Esophagus muscularis mucosa (tissue), 3 donors: ENCODE results near the gene OSBP2.

ENCODE experiments used
- POLR2A ChIP-seq: fragments of 450-650 bp; IDR thresholded peaks from one replicate; pipeline ENCODE4 v1.6.1; 2017; ENCODE audit warnings: antibody characterized with exemption, moderate library complexity, mild to moderate bottlenecking, low read depth
- POLR2AphosphoS5 ChIP-seq, 2 donors: sonication (generic); formaldehyde crosslinking; IDR thresholded peaks; one replicate each; pipeline ENCODE4 v1.6.1; 2017; ENCODE audit warnings: antibody characterized with exemption in 2 of 2
- TF ChIP-seq, protein P1 (sequence below), 3 experiments: fragments of 200-600 bp in 2 of 3; fragments of 450-650 bp in 1 of 3; sonication (generic) in 2 of 3; IDR thresholded peaks; one replicate each; pipeline ENCODE4 v1.5.1; 2017 to 2019; ENCODE audit warnings: antibody characterized with exemption in 3 of 3, mild to moderate bottlenecking in 2 of 3, moderate library complexity in 1 of 3

DNA sequence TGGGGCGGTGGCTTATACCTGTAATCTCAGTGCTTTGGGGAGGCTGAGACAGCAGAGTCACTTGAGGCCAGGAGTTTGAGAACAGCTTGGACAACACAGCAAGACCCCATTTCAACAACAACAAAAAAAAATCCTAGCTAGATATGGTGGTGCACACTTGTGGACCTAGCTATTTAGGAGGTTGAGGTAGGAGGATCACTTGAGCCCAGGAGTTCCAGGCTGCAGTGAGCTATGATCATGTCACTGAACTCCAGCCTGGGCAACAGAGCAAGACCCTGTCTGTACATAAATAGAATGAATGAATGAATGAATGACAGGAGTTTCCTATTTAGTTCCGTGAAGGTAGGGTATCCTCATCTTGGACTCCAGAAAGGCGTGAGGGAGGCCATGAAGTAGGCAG, 107.0 kb downstream of the OSBP2 start:
- TF ChIP-seq, protein P1, sequence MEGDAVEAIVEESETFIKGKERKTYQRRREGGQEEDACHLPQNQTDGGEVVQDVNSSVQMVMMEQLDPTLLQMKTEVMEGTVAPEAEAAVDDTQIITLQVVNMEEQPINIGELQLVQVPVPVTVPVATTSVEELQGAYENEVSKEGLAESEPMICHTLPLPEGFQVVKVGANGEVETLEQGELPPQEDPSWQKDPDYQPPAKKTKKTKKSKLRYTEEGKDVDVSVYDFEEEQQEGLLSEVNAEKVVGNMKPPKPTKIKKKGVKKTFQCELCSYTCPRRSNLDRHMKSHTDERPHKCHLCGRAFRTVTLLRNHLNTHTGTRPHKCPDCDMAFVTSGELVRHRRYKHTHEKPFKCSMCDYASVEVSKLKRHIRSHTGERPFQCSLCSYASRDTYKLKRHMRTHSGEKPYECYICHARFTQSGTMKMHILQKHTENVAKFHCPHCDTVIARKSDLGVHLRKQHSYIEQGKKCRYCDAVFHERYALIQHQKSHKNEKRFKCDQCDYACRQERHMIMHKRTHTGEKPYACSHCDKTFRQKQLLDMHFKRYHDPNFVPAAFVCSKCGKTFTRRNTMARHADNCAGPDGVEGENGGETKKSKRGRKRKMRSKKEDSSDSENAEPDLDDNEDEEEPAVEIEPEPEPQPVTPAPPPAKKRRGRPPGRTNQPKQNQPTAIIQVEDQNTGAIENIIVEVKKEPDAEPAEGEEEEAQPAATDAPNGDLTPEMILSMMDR (IDR thresholded peaks at IDR 0.05), result no peak
- TF ChIP-seq POLR2AphosphoS5 (IDR thresholded peaks at IDR 0.05) (no peak), POLR2A (no peak)
